Kidney tubule cell (primary cell): ENCODE results near the gene CCDC73.
"Not testable (repeated sequence)": the region's sequence is repeated elsewhere in the genome, so short reads cannot be mapped to it uniquely, and the experiment has no call there.

ENCODE experiments used
- DNase-seq: peaks from one replicate; pipeline ENCODE4 v3.0.0-alpha.2; 2018; ENCODE audit warnings: low spot score

The CCDC73 gene

GRCh38 chr11:32794439-32794838 lies at the start of gene CCDC73:
TSS of gene CCDC73 (minus strand) at chr11:32794662. CDS start at chr11:32760243, 34,419 bp downstream.
- no peak for DNase-seq

GRCh38 chr11:32843544-32843943 lies 49.1 kb upstream of the CCDC73 start:
- no peak for DNase-seq

GRCh38 chr11:32840587-32840986 lies 46.1 kb upstream of the CCDC73 start:
- DNase-seq: peak; percentile 13

GRCh38 chr11:32839308-32839707 lies 44.8 kb upstream of the CCDC73 start:
- no peak for DNase-seq

GRCh38 chr11:32838505-32839274 lies 44.2 kb upstream of the CCDC73 start:
- peak; percentile 29 for DNase-seq

- DNase-seq: no peak
Observed at GRCh38 chr11:32836946-32837345, 42.5 kb upstream of the CCDC73 start.

- DNase-seq: no peak
Observed at GRCh38 chr11:32833921-32834320, 39.5 kb upstream of the CCDC73 start.

GRCh38 chr11:32831221-32831620 lies 36.8 kb upstream of the CCDC73 start:
- peak; percentile 67 for DNase-seq

- peak; percentile 15 for DNase-seq
Observed at GRCh38 chr11:32830796-32831195, 36.3 kb upstream of the CCDC73 start.

- DNase-seq: peak; percentile 66
Observed at GRCh38 chr11:32830413-32830738, 35.9 kb upstream of the CCDC73 start.

GRCh38 chr11:32829680-32830412 lies 35.4 kb upstream of the CCDC73 start, which contains the start of gene PRRG4:
TSS of gene PRRG4 (plus strand) at chr11:32829927. CDS start at chr11:32830530, 603 bp downstream.
- peak; percentile 83 for DNase-seq

GRCh38 chr11:32829157-32829679 lies 34.8 kb upstream of the CCDC73 start:
- DNase-seq: peak; percentile 50

- no peak for DNase-seq
Observed at GRCh38 chr11:32827276-32827675, 32.8 kb upstream of the CCDC73 start.

GRCh38 chr11:32826113-32826512 lies 31.7 kb upstream of the CCDC73 start:
- DNase-seq: no peak

- DNase-seq: not testable (repeated sequence)
Observed at GRCh38 chr11:32823617-32824016, 29.2 kb upstream of the CCDC73 start.

GRCh38 chr11:32821917-32822560 lies 27.6 kb upstream of the CCDC73 start:
- DNase-seq: no peak

GRCh38 chr11:32821517-32821916 lies 27.1 kb upstream of the CCDC73 start:
- DNase-seq: peak; percentile 72

- DNase-seq: no peak
Observed at GRCh38 chr11:32820497-32820896, 26.0 kb upstream of the CCDC73 start.

GRCh38 chr11:32819187-32819586 lies 24.7 kb upstream of the CCDC73 start:
- no peak for DNase-seq

- DNase-seq: no peak
Observed at GRCh38 chr11:32817852-32818183, 23.4 kb upstream of the CCDC73 start.

- DNase-seq: peak; percentile 65
Observed at GRCh38 chr11:32817181-32817851, 22.9 kb upstream of the CCDC73 start.

- DNase-seq: peak; percentile 74
Observed at GRCh38 chr11:32809313-32809712, 14.9 kb upstream of the CCDC73 start.
